Activated CD4-positive, alpha-beta T cell treated with anti-CD3 and anti-CD28 coated beads for 36 hours (primary cell): Measurements from ENCODE around the gene CIAO1. TPM values are rescaled to one million over a fixed set of nuclear protein-coding genes. Genes with fewer than 3 reads are reported as not detected.
"Not testable (repeated sequence)": the region's sequence is repeated elsewhere in the genome, so short reads cannot be mapped to it uniquely, and the experiment has no call there.

Source experiments
- ATAC-seq: fragments of 200-7000 bp; cut with Tn5 transposase; one replicate; pipeline ENCODE4 v1.10.0; 2021; ENCODE audit warnings: mild to moderate bottlenecking, moderate library complexity
- CTCF ChIA-PET: fragments of 350-600 bp; sonication (Branson Sonifier 250); formaldehyde crosslinking; loops from one replicate; lab custom pipeline; 2021; ENCODE audit warnings: antibody characterized with exemption; lab: Charles Lee
- POLR2A ChIA-PET: fragments of 350-600 bp; sonication (Branson Sonifier 250); formaldehyde crosslinking; loops from one replicate; lab custom pipeline; 2021; ENCODE audit warnings: antibody characterized with exemption, inconsistent platforms; lab: Charles Lee
- DNase-seq: peaks from one replicate; pipeline ENCODE4 v3.0.0-alpha.2; 2020
- H3K27ac Mint-ChIP-seq: one replicate; pipeline ENCODE4 v1.8.0; 2021; ENCODE audit warnings: mixed read lengths
- H3K27me3 Mint-ChIP-seq: one replicate; pipeline ENCODE4 v1.8.0; 2021; ENCODE audit warnings: mixed read lengths
- H3K36me3 Mint-ChIP-seq: one replicate; pipeline ENCODE4 v1.8.0; 2021; ENCODE audit warnings: low read depth, mixed read lengths
- H3K4me1 Mint-ChIP-seq: one replicate; pipeline ENCODE4 v1.8.0; 2021; ENCODE audit warnings: mixed read lengths
- H3K4me3 Mint-ChIP-seq: one replicate; pipeline ENCODE4 v1.8.0; 2021; ENCODE audit warnings: mild to moderate bottlenecking, moderate library complexity, mixed read lengths
- H3K9me3 Mint-ChIP-seq: one replicate; pipeline ENCODE4 v1.8.0; 2021; ENCODE audit warnings: low read depth, mixed read lengths
- intact Hi-C, 2 experiments: fragments of 100-400 bp; cut with DNase I in 1 of 2; cut with micrococcal nuclease in 1 of 2; formaldehyde crosslinking; loops; one replicate each; pipeline versions ENCODE4 v1.14.2 to v1.15.1; 2022 to 2024; cut with DNase I, micrococcal nuclease
- total RNA-seq, 2 experiments: library from RNA; stranded (reverse); gene quantifications; one replicate each; pipeline ENCODE4 v1.2.3, GENCODE V29; 2021

Gene CIAO1
- total RNA-seq, 2 experiments from 2014 or later, result 72.1 to 77.6 TPM

GRCh38 chr2:96276787-96277499, 10.9 kb downstream of the CIAO1 start:
- no peak overlapping the region for H3K4me3 Mint-ChIP-seq
- H3K27ac Mint-ChIP-seq, result no peak overlapping the region
- no peaks in the 10 kb centered on the region for H3K27me3 Mint-ChIP-seq
- H3K9me3 Mint-ChIP-seq, result no peaks in the 10 kb centered on the region
- ChIA-PET CTCF (interaction anchor here (0.6 to 1.0 kb wide), 3 partner anchors 23 to 164 kb away, joined by 3 to 4 read pairs (median 3); no protein-coding TSS in a partner anchor), POLR2A (no interaction called here)
- H3K4me1 Mint-ChIP-seq, result no peaks in the 10 kb centered on the region
- DNase-seq (no peak), ATAC-seq (no peak)
- H3K36me3 Mint-ChIP-seq, result peaks cover 65% of the 10 kb centered on the region
- intact Hi-C loops, result no loop called here

GRCh38 chr2:96287273-96287856, 21.3 kb downstream of the CIAO1 start:
- peaks cover 4% of the 10 kb centered on the region for H3K4me1 Mint-ChIP-seq
- ChIA-PET POLR2A (interaction anchor here (0.6 kb wide), 1 partner anchor 232 kb away, joined by 3 read pairs; no protein-coding TSS in a partner anchor), CTCF (interaction anchor here (0.6 to 1.1 kb wide), 2 partner anchors 113 to 131 kb away, joined by 3 read pairs; no protein-coding TSS in a partner anchor)
- DNase-seq (no peak), ATAC-seq (peak; percentile 51)
- peaks cover 81% of the 10 kb centered on the region for H3K36me3 Mint-ChIP-seq
- H3K9me3 Mint-ChIP-seq, result no peaks in the 10 kb centered on the region
- H3K27me3 Mint-ChIP-seq, result no peaks in the 10 kb centered on the region
- no peak overlapping the region for H3K4me3 Mint-ChIP-seq
- intact Hi-C loops, result no loop called here
- H3K27ac Mint-ChIP-seq, result peak overlapping the region; percentile 38

GRCh38 chr2:96291751-96292150, 25.7 kb downstream of the CIAO1 start:
- intact Hi-C loops, result no loop called here
- CTCF ChIA-PET, result no interaction called here
- no peak overlapping the region for H3K27ac Mint-ChIP-seq
- POLR2A ChIA-PET, result no interaction called here
- H3K27me3 Mint-ChIP-seq, result no peaks in the 10 kb centered on the region
- H3K4me1 Mint-ChIP-seq, result peaks cover 4% of the 10 kb centered on the region
- H3K9me3 Mint-ChIP-seq, result no peaks in the 10 kb centered on the region
- ATAC-seq (no peak), DNase-seq (no peak)
- H3K4me3 Mint-ChIP-seq, result no peak overlapping the region
- H3K36me3 Mint-ChIP-seq, result peaks cover 86% of the 10 kb centered on the region

DNA sequence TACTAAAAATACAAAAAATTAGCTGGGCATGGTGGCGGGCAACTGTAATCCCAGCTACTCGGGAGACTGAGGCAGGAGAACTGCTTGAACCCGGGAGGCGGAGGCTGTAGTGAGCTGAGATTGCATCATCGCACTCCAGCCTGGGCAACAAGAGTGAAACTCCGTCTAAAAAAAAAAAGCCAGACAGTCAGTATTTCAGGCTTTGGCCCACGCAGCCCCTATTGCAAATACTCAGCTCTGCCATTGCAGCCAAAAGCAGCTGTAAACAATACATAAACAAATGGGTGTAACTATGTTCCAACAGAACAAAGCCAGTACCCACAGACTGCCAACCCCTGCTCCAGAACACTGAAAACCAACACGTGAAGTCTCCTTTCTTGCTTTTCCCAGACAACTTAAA, 28.2 kb downstream of the CIAO1 start:
- ChIA-PET POLR2A (interaction anchor here (0.7 to 1.0 kb wide), 2 partner anchors 11 to 31 kb away, joined by 3 to 4 read pairs; partner anchors contain the start of gene ITPRIPL1), CTCF (interaction anchor here (1.6 kb wide), 1 partner anchor 213 kb away, joined by 4 read pairs; no protein-coding TSS in a partner anchor)
- H3K4me3 Mint-ChIP-seq, intact Hi-C loops, H3K4me1 Mint-ChIP-seq, H3K27me3 Mint-ChIP-seq, DNase-seq, H3K9me3 Mint-ChIP-seq, H3K27ac Mint-ChIP-seq, ATAC-seq: not testable (repeated sequence)
- H3K36me3 Mint-ChIP-seq, result peaks cover 86% of the 10 kb centered on the region

DNA sequence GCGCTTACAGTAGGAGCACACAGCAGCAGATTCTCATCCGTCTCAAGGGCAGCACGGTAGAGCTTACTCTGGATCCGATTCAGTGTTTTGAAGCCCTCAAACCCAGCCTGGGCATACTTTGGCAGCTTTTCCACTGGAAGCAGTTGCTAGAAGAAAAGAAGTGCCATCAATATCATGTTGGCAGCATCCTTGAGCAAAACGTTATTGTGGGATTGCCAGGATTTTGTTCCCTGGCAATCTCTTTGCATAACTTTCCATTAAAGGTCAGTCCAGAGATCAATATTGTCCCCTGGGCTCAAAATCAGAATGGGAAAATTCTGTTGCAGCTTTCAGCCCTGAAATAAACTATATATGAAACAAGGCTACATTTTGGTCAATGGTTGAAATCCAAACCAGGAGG, 30.9 kb downstream of the CIAO1 start:
- CTCF ChIA-PET, result interaction anchor here (1.5 kb wide), 1 partner anchor 23 kb away, joined by 3 read pairs; no protein-coding TSS in a partner anchor
- H3K27ac Mint-ChIP-seq, result no peak overlapping the region
- H3K4me3 Mint-ChIP-seq, result no peak overlapping the region
- peaks cover 10% of the 10 kb centered on the region for H3K4me1 Mint-ChIP-seq
- no peak for DNase-seq
- peaks cover 77% of the 10 kb centered on the region for H3K36me3 Mint-ChIP-seq
- no peak for ATAC-seq
- no peaks in the 10 kb centered on the region for H3K9me3 Mint-ChIP-seq
- intact Hi-C loops, result no loop called here
- POLR2A ChIA-PET, result interaction anchor here (0.7 kb wide), 1 partner anchor 19 kb away, joined by 4 read pairs; no protein-coding TSS in a partner anchor
- H3K27me3 Mint-ChIP-seq, result no peaks in the 10 kb centered on the region

DNA sequence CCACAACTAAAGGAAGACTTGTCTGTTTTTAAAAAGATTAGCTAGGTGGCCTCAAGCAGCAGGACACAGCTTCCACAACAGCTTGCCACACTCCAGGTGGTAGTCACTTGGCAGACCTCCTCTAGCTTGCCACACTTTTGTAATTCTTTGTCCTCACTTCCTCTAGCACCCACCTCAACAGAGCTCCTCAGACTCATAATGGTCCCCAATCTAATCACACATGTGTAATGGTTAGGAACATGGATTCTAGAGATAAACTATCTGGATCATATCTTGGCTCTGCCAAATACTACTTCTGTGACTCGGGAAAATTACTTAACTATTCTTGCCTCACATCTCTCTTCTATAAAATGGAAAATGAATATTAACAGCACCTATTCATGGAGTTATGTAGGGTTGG, 35.8 kb downstream of the CIAO1 start:
- no peaks in the 10 kb centered on the region for H3K9me3 Mint-ChIP-seq
- H3K4me1 Mint-ChIP-seq, result peaks cover 46% of the 10 kb centered on the region
- ATAC-seq (no peak), DNase-seq (no peak)
- no peaks in the 10 kb centered on the region for H3K27me3 Mint-ChIP-seq
- H3K27ac Mint-ChIP-seq, result peak overlapping the region; percentile 40
- ChIA-PET POLR2A (no interaction called here), CTCF (interaction anchor here (1.2 kb wide), 1 partner anchor 33 kb away, joined by 6 read pairs; the partner anchor contains the start of gene NCAPH)
- H3K4me3 Mint-ChIP-seq, result no peak overlapping the region
- intact Hi-C loops, result no loop called here
- H3K36me3 Mint-ChIP-seq, result peaks cover 67% of the 10 kb centered on the region

DNA sequence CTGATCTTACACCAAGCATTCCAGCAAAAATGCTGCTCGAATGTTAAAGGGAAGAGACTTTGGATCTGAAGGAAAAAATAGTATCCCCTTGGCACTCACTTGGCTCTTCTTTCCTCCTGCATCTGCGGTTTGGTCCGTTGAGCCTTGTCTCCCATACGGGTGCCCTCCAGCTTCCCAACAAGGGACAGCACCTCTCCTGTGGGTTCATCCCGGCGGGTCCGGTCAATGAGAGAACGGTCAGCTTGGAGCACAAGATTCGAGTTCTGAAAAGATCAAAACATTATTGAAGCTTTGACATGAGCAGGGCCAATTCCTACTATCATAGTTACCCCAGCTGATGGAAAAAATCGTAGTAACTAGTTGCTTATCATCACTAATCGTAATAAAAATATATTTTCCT, 38.6 kb downstream of the CIAO1 start:
- peaks cover 41% of the 10 kb centered on the region for H3K36me3 Mint-ChIP-seq
- H3K27ac Mint-ChIP-seq, result peak overlapping the region; percentile 99
- H3K27me3 Mint-ChIP-seq, result no peaks in the 10 kb centered on the region
- H3K4me1 Mint-ChIP-seq, result peaks cover 46% of the 10 kb centered on the region
- no peak for ATAC-seq
- ChIA-PET CTCF (interaction anchor here (0.6 to 1.2 kb wide), 5 partner anchors 17 to 253 kb away, joined by 3 to 7 read pairs (median 3); no protein-coding TSS in a partner anchor), POLR2A (interaction anchor here (0.5 to 1.6 kb wide), 2 partner anchors 17 to 23 kb away, joined by 3 to 7 read pairs; no protein-coding TSS in a partner anchor)
- peak overlapping the region; percentile 100 for H3K4me3 Mint-ChIP-seq
- intact Hi-C loops, result loop anchor here (1.0 to 5.0 kb wide), 12 partner anchors 17 to 512 kb away; partner anchors contain the start of genes CIAO1 (in 2 of the 2), CNNM3 (in 1 of the 2), DUSP2 (in 1 of the 2) and KANSL3 (in 1 of the 2)
- DNase-seq, result no peak
- no peaks in the 10 kb centered on the region for H3K9me3 Mint-ChIP-seq

GRCh38 chr2:96305091-96305978, 39.3 kb downstream of the CIAO1 start, which contains the start of gene SNRNP200:
Gene SNRNP200, minus strand, starts transcription at chr2:96305546. Its CDS starts 109 bp downstream, at chr2:96305437.
- POLR2A ChIA-PET, result interaction anchor here (1.6 kb wide), 1 partner anchor 16 kb away, joined by 7 read pairs; no protein-coding TSS in a partner anchor
- DNase-seq (peak; percentile 96), ATAC-seq (peak; percentile 97)
- Mint-ChIP-seq H3K27ac (peak within 1 kb of the TSS; percentile 99), H3K27me3 (no peaks in the 10 kb centered on the region), H3K36me3 (peaks cover 41% of the 10 kb centered on the region), H3K9me3 (no peaks in the 10 kb centered on the region), H3K4me3 (peak within 1 kb of the TSS; percentile 100), H3K4me1 (peaks cover 46% of the 10 kb centered on the region)
- intact Hi-C loops, result loop anchor here (1.0 to 5.0 kb wide), 12 partner anchors 16 to 511 kb away; partner anchors contain the start of genes CIAO1 (in 2 of the 2), CNNM3 (in 1 of the 2), DUSP2 (in 1 of the 2) and KANSL3 (in 1 of the 2)
- CTCF ChIA-PET, result interaction anchor here (0.6 to 1.7 kb wide), 8 partner anchors 15 to 252 kb away, joined by 3 to 7 read pairs (median 3); partner anchors contain the start of gene ITPRIPL1

DNA sequence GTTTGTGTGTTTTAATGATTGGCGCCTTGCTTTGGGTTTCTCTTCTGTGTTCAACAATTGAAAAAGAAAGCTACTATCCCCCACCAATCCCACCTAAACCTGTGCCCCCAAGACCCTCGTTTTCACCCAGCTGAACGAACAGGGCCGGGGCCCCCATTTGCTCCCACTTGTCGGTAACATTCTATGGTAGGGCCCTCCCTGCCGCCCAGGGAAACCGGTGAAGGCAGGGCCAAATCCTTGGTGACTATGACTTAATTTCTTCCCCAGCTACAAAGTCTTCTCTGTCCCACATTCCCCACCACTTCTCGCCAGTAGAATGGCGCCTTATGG, 39.9 kb downstream of the CIAO1 start:
- H3K27me3 Mint-ChIP-seq, result no peaks in the 10 kb centered on the region
- peak overlapping the region; percentile 100 for H3K4me3 Mint-ChIP-seq
- DNase-seq (peak; percentile 23), ATAC-seq (no peak)
- H3K9me3 Mint-ChIP-seq, result no peaks in the 10 kb centered on the region
- POLR2A ChIA-PET, result interaction anchor here (1.0 to 1.6 kb wide), 2 partner anchors 15 kb away, joined by 3 to 7 read pairs; no protein-coding TSS in a partner anchor
- peak overlapping the region; percentile 99 for H3K27ac Mint-ChIP-seq
- intact Hi-C loops, result loop anchor here (1.0 to 5.0 kb wide), 12 partner anchors 15 to 510 kb away; partner anchors contain the start of genes CIAO1 (in 2 of the 2), CNNM3 (in 1 of the 2), DUSP2 (in 1 of the 2) and KANSL3 (in 1 of the 2)
- CTCF ChIA-PET, result interaction anchor here (0.6 to 1.7 kb wide), 7 partner anchors 15 to 204 kb away, joined by 3 to 7 read pairs (median 3); partner anchors contain the start of gene ITPRIPL1
- peaks cover 44% of the 10 kb centered on the region for H3K4me1 Mint-ChIP-seq
- peaks cover 39% of the 10 kb centered on the region for H3K36me3 Mint-ChIP-seq

DNA sequence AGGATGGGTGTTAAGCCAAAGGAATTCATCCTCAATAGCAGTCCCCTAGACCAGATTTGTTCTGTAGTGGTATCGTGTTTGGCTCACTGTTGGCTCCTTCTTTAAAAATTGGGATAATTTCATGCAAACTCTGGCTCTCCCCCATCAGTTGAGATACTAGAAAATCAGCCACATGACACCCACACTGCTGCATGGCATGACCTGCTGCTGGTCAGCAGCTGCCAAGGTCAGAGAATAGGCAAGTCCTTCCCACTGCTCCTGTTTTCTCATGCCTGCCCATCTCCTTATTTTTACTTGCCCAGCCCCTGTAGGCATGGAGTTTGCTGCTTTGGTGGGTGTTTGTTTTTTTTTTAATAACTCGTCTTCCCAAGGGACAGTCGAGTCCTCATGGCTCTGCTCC, 40.3 kb downstream of the CIAO1 start:
- CTCF ChIA-PET, result interaction anchor here (0.6 to 1.7 kb wide), 7 partner anchors 14 to 204 kb away, joined by 3 to 7 read pairs (median 3); partner anchors contain the start of gene ITPRIPL1
- peaks cover 35% of the 10 kb centered on the region for H3K36me3 Mint-ChIP-seq
- intact Hi-C loops, result loop anchor here in 1 of 2 experiments (5.0 kb wide), 1 partner anchor 159 kb away; the partner anchor contains the start of gene DUSP2

More for the DNA sequence above, 40.3 kb downstream of the CIAO1 start:
- Mint-ChIP-seq H3K4me3 (peak overlapping the region; percentile 100), H3K4me1 (peaks cover 40% of the 10 kb centered on the region), H3K9me3 (no peaks in the 10 kb centered on the region), H3K27ac (peak overlapping the region; percentile 99), H3K27me3 (no peaks in the 10 kb centered on the region)
- POLR2A ChIA-PET, result interaction anchor here (1.0 to 1.3 kb wide), 2 partner anchors 15 to 50 kb away, joined by 3 to 6 read pairs; no protein-coding TSS in a partner anchor
- DNase-seq, result no peak
- ATAC-seq, result no peak
